Measurements from ENCODE around the gene INO80C. TPM values are rescaled to one million over a fixed set of nuclear protein-coding genes. Genes with fewer than 3 reads are reported as not detected.

INO80C gene
- total RNA-seq, 1 donor from 2014 or later, result 31.6 TPM

GRCh38 chr18:35511833-35512232 lies 14.1 kb upstream of the INO80C start:
- TF ChIP-seq, protein P1, sequence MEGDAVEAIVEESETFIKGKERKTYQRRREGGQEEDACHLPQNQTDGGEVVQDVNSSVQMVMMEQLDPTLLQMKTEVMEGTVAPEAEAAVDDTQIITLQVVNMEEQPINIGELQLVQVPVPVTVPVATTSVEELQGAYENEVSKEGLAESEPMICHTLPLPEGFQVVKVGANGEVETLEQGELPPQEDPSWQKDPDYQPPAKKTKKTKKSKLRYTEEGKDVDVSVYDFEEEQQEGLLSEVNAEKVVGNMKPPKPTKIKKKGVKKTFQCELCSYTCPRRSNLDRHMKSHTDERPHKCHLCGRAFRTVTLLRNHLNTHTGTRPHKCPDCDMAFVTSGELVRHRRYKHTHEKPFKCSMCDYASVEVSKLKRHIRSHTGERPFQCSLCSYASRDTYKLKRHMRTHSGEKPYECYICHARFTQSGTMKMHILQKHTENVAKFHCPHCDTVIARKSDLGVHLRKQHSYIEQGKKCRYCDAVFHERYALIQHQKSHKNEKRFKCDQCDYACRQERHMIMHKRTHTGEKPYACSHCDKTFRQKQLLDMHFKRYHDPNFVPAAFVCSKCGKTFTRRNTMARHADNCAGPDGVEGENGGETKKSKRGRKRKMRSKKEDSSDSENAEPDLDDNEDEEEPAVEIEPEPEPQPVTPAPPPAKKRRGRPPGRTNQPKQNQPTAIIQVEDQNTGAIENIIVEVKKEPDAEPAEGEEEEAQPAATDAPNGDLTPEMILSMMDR (IDR thresholded peaks at IDR 0.05; ENCODE audit: unreplicated experiment), result no peak
- DNase-seq (ENCODE audit: low spot score, unreplicated experiment), result no peak
- H3K4me1 Mint-ChIP-seq (ENCODE audit: low read depth), result no peaks in the 10 kb centered on the region
- no peaks in the 10 kb centered on the region for H3K36me3 Mint-ChIP-seq (ENCODE audit: insufficient read depth)
- H3K9me3 Mint-ChIP-seq (ENCODE audit: low read depth), result no peaks in the 10 kb centered on the region
- H3K27ac Mint-ChIP-seq, result no peak overlapping the region
- H3K27me3 Mint-ChIP-seq, result peaks cover 12% of the 10 kb centered on the region
- H3K4me3 Mint-ChIP-seq (ENCODE audit: low read depth), result no peak overlapping the region

GRCh38 chr18:35511428-35511827 lies 13.7 kb upstream of the INO80C start:
- Mint-ChIP-seq H3K27me3 (peaks cover 12% of the 10 kb centered on the region), H3K9me3 (ENCODE audit: low read depth) (no peaks in the 10 kb centered on the region), H3K27ac (no peak overlapping the region), H3K4me3 (ENCODE audit: low read depth) (no peak overlapping the region), H3K36me3 (ENCODE audit: insufficient read depth) (no peaks in the 10 kb centered on the region), H3K4me1 (ENCODE audit: low read depth) (no peaks in the 10 kb centered on the region)
- TF ChIP-seq, protein P1 (IDR thresholded peaks at IDR 0.05; ENCODE audit: unreplicated experiment), result no peak
- DNase-seq (ENCODE audit: low spot score, unreplicated experiment), result no peak

DNA sequence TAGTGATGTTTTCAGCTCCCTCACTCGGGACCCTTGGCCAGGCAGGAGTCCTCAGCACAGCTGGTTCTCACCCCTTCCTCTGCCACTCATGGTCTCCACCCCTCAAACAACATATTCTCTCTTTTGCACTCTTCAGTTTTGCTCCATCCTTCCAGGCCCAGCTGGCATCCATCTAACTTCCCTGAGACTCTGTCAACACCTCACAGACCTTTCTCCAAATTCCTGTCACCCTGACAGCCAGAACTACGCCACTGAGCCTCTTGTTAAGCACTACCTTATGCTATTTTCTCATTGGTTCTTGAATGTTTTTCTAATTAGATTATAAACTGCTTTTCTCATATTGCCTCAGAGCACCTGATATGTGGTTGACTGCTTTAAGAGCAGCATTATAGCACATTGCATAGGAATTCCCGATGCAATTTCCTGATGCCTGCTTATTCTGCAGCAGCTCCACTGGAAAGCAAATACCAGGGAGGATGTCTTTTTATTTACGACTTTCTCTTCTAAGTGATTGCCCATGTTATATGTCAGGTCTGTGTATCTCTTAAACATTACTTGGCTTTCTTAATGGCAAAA lies 12.4 kb upstream of the INO80C start:
- TF ChIP-seq, protein P1 (IDR thresholded peaks at IDR 0.05; ENCODE audit: unreplicated experiment), result no peak
- H3K4me1 Mint-ChIP-seq (ENCODE audit: low read depth), result no peaks in the 10 kb centered on the region
- no peak overlapping the region for H3K4me3 Mint-ChIP-seq (ENCODE audit: low read depth)
- no peaks in the 10 kb centered on the region for H3K36me3 Mint-ChIP-seq (ENCODE audit: insufficient read depth)
- DNase-seq (ENCODE audit: low spot score, unreplicated experiment), result no peak
- peaks cover 8% of the 10 kb centered on the region for H3K27me3 Mint-ChIP-seq
- no peaks in the 10 kb centered on the region for H3K9me3 Mint-ChIP-seq (ENCODE audit: low read depth)
- no peak overlapping the region for H3K27ac Mint-ChIP-seq

GRCh38 chr18:35508746-35509338 lies 11.1 kb upstream of the INO80C start:
- Mint-ChIP-seq H3K9me3 (ENCODE audit: low read depth) (no peaks in the 10 kb centered on the region), H3K4me1 (ENCODE audit: low read depth) (no peaks in the 10 kb centered on the region), H3K36me3 (ENCODE audit: insufficient read depth) (no peaks in the 10 kb centered on the region), H3K4me3 (ENCODE audit: low read depth) (no peak overlapping the region), H3K27me3 (peaks cover 7% of the 10 kb centered on the region), H3K27ac (no peak overlapping the region)
- no peak for DNase-seq (ENCODE audit: low spot score, unreplicated experiment)
- TF ChIP-seq, protein P1 (IDR thresholded peaks at IDR 0.05; ENCODE audit: unreplicated experiment), result no peak

DNA sequence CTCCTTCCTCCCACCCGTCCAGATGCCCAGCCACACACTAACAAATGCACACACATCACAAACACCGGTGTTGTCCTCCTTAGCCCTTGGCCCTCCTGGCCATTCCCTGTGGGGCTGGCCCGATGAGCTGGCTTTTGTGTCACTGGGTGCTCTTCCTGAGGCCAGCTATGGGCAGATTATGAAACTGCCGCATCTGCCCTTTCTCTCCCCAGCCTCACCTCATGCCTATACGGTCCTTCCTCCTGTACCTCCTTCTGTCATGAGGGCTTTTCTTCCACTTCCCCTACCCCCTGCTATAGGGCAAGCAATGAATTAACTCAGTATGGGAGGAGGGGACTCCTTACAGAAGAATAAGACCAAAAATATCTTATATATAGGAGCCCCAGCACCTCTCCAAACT lies 10.3 kb upstream of the INO80C start:
- no peak for DNase-seq (ENCODE audit: low spot score, unreplicated experiment)
- H3K36me3 Mint-ChIP-seq (ENCODE audit: insufficient read depth), result no peaks in the 10 kb centered on the region
- no peak overlapping the region for H3K4me3 Mint-ChIP-seq (ENCODE audit: low read depth)
- no peaks in the 10 kb centered on the region for H3K4me1 Mint-ChIP-seq (ENCODE audit: low read depth)
- no peak overlapping the region for H3K27ac Mint-ChIP-seq
- H3K9me3 Mint-ChIP-seq (ENCODE audit: low read depth), result no peaks in the 10 kb centered on the region
- peaks cover 10% of the 10 kb centered on the region for H3K27me3 Mint-ChIP-seq
- TF ChIP-seq, protein P1 (IDR thresholded peaks at IDR 0.05; ENCODE audit: unreplicated experiment), result no peak

Measured in progenitor cell of endocrine pancreas (in vitro differentiated cells).